Measurements from ENCODE around the gene STAG2.

DNA sequence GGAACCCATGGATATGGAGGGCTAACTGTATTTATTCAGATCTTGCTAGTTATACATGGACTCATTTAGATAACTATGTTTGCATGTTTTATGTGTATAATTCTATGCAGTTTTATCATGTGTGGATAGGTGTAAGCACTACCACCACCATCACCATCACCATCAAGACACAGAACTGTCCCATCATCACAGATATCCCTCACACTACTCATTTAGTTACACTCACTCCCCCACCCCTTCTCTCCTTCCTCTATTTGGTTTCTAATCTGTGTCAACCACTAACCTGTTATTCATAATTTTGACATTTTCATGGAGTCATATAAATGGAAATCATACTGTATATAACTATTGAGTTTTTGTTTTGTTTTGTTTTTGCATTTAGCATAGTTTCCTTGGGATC lies 43.7 kb downstream of the STAG2 start:
- TF ChIP-seq, protein P1, sequence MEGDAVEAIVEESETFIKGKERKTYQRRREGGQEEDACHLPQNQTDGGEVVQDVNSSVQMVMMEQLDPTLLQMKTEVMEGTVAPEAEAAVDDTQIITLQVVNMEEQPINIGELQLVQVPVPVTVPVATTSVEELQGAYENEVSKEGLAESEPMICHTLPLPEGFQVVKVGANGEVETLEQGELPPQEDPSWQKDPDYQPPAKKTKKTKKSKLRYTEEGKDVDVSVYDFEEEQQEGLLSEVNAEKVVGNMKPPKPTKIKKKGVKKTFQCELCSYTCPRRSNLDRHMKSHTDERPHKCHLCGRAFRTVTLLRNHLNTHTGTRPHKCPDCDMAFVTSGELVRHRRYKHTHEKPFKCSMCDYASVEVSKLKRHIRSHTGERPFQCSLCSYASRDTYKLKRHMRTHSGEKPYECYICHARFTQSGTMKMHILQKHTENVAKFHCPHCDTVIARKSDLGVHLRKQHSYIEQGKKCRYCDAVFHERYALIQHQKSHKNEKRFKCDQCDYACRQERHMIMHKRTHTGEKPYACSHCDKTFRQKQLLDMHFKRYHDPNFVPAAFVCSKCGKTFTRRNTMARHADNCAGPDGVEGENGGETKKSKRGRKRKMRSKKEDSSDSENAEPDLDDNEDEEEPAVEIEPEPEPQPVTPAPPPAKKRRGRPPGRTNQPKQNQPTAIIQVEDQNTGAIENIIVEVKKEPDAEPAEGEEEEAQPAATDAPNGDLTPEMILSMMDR (conservative IDR thresholded peaks at IDR 0.05 in 1 of 2, IDR thresholded peaks at IDR 0.05 in 1 of 2; ENCODE audit: low read depth in 1 of 2, low read length in 2 of 2) = no peak
- TF ChIP-seq EZH2 (IDR thresholded peaks at IDR 0.05; ENCODE audit: low read length, missing control alignments) = no peak

Data from fibroblast of lung (primary cell).